ENCODE data around the gene KBTBD4. TPM values are rescaled to one million over a fixed set of nuclear protein-coding genes. Genes with fewer than 3 reads are reported as not detected.
"Not testable (repeated sequence)": the region's sequence is repeated elsewhere in the genome, so short reads cannot be mapped to it uniquely, and the experiment has no call there.

KBTBD4 gene
- total RNA-seq, 4 donors from 2014 or later, result 22.8 to 34.5 (median 30.7) TPM

DNA sequence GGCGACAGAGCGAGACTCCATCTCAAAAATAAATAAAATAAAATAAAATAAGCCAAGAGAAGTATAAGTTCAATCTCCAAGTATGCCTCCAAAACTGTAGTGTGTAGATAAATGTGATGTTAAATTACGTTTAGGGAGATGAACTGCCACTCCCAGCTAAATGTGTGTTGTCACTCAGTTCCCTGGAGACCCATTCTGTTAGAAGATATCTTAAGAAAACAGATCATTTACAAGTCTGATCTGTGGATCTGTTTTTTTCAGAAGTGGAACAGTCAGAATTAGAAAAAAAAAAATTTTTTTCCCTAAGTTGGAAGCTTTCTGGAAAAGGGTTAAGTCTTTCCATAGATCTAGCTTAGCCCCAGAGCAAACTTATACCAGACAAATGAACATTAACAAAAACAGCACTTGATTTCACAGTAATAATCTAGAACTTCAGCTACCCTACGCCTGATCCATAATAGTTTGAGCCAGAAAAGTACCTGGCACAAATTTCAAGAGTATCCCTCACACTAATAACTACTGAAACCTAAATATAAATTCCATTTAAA is 44.0 kb downstream of the KBTBD4 start:
- no peak overlapping the region for H3K27ac ChIP-seq
- WGBS, 2 donors, result 88 to 94% methylated on average over 4 of the region's 4 CpGs
- H3K4me1 ChIP-seq, result peaks cover 33 to 58% of the 10 kb centered on the region in 2 donors

DNA sequence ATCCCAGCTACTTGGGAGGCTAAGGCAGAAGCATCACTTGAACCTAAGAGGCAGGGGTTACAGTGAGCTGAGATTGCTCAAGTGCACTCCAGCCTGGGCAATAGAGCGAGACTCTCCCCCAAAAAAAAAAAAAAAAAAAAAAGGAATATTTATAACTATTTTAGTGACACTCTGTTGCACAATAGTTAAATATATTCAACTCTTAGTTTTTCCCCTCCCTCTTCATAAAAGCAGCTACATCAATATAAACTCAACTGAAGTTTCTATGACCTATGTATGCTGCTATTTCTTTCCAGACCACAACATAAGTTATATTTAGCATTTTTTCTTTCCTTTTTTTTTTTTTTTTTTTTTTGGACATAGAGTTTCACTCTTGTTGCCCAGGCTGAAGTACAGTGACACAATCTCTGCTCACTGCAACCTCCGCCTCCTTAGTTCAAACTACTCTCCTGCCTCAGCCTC is 45.0 kb downstream of the KBTBD4 start:
- no peaks in the 10 kb centered on the region for H3K9me3 ChIP-seq
- TF ChIP-seq, protein P1, sequence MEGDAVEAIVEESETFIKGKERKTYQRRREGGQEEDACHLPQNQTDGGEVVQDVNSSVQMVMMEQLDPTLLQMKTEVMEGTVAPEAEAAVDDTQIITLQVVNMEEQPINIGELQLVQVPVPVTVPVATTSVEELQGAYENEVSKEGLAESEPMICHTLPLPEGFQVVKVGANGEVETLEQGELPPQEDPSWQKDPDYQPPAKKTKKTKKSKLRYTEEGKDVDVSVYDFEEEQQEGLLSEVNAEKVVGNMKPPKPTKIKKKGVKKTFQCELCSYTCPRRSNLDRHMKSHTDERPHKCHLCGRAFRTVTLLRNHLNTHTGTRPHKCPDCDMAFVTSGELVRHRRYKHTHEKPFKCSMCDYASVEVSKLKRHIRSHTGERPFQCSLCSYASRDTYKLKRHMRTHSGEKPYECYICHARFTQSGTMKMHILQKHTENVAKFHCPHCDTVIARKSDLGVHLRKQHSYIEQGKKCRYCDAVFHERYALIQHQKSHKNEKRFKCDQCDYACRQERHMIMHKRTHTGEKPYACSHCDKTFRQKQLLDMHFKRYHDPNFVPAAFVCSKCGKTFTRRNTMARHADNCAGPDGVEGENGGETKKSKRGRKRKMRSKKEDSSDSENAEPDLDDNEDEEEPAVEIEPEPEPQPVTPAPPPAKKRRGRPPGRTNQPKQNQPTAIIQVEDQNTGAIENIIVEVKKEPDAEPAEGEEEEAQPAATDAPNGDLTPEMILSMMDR (IDR thresholded peaks at IDR 0.05), result no peak
- TF ChIP-seq POLR2A (IDR thresholded peaks at IDR 0.05), result no peak
- H3K36me3 ChIP-seq, result no peaks in the 10 kb centered on the region
- H3K4me1 ChIP-seq, result peaks cover 24 to 47% of the 10 kb centered on the region in 2 donors
- no peaks in the 10 kb centered on the region for H3K27me3 ChIP-seq
- no peak overlapping the region for H3K27ac ChIP-seq
- 64% methylated on average over 2 of the region's 2 CpGs for WGBS, 2 donors
- peak in 1 of 2 donors; percentile 19 for DNase-seq
- no peak overlapping the region for H3K4me3 ChIP-seq (replicated peaks in 1 of 3)
- intact Hi-C loops (cut with DNase I), result no loop called here

More for the DNA sequence above, 44.0 kb downstream of the KBTBD4 start:
- H3K9me3 ChIP-seq, result no peaks in the 10 kb centered on the region
- no peaks in the 10 kb centered on the region for H3K27me3 ChIP-seq
- TF ChIP-seq, protein P1 (IDR thresholded peaks at IDR 0.05), result no peak
- TF ChIP-seq POLR2A (IDR thresholded peaks at IDR 0.05), result no peak
- H3K36me3 ChIP-seq, result no peaks in the 10 kb centered on the region
- no peak for DNase-seq
- intact Hi-C loops (cut with DNase I), result no loop called here
- H3K4me3 ChIP-seq (replicated peaks in 1 of 3), result no peak overlapping the region

DNA sequence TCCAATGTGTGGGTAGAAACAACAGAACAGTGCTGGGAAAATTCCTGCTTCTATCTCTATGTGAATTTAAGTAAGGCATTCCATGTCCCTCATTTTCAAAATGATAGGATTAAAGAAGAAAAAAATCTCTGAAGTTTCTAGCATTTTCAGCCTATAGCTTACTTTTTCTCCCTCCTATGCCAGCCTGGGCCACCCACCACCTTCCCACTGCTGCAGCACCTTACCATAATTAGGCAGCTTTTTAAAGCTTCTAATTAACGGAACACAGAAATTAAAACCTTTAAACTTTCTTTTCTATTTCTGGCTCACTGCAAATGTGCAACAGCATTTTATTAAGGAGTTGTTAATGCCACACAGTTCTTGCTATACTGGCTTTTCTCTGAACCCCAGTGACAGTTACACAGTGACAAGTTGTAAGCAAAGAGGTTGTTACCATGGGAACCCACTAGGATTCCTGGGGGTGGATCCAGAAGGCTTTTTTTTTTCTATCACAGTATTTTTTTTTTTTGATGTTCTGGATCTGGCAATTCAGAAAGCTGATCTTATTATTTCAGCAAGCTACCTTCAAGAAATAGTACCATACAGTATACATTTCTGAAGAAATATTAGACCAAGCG is 46.1 kb downstream of the KBTBD4 start:
- H3K4me1 ChIP-seq, result peaks cover 21 to 38% of the 10 kb centered on the region in 2 donors
- 87 to 90% methylated on average over 2 of the region's 2 CpGs for WGBS, 2 donors
- no peak for DNase-seq
- intact Hi-C loops (cut with DNase I), result no loop called here
- peak overlapping the region in 1 of 3 donors; percentile 30 for H3K27ac ChIP-seq
- TF ChIP-seq, protein P1 (IDR thresholded peaks at IDR 0.05), result no peak
- TF ChIP-seq POLR2A (IDR thresholded peaks at IDR 0.05), result no peak
- no peaks in the 10 kb centered on the region for H3K27me3 ChIP-seq
- no peaks in the 10 kb centered on the region for H3K9me3 ChIP-seq
- no peak overlapping the region for H3K4me3 ChIP-seq (replicated peaks in 1 of 3)
- H3K36me3 ChIP-seq, result no peaks in the 10 kb centered on the region

DNA sequence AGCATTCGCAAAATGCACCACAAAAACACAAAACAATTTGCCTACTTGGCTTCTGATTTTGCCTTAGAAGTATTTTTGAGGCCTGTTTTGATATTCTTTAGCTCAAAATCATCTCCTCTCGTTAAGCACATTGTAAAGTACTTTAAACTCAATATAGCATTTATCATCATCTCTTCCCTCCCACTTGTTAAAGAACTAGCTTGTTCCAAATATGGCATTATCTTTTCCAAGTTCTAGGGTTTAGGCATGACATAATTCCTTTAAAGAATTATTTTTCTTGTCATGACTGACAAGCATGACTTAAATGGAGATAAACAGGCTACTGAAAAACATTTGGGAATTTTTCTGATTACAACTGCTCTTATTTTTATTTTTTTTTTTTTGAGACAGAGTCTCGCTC is 47.1 kb downstream of the KBTBD4 start:
- peaks cover 21 to 36% of the 10 kb centered on the region in 2 donors for H3K4me1 ChIP-seq
- H3K36me3 ChIP-seq, result no peaks in the 10 kb centered on the region
- DNase-seq, result no peak
- H3K4me3 ChIP-seq (replicated peaks in 1 of 3), result no peak overlapping the region
- no peaks in the 10 kb centered on the region for H3K27me3 ChIP-seq
- TF ChIP-seq, protein P1 (IDR thresholded peaks at IDR 0.05), result no peak
- TF ChIP-seq POLR2A (IDR thresholded peaks at IDR 0.05), result no peak
- H3K9me3 ChIP-seq, result no peaks in the 10 kb centered on the region
- 76 to 84% methylated on average over 3 of the region's 3 CpGs for WGBS, 2 donors
- H3K27ac ChIP-seq, result peak overlapping the region in 1 of 3 donors; percentile 30
- intact Hi-C loops (cut with DNase I), result no loop called here

DNA sequence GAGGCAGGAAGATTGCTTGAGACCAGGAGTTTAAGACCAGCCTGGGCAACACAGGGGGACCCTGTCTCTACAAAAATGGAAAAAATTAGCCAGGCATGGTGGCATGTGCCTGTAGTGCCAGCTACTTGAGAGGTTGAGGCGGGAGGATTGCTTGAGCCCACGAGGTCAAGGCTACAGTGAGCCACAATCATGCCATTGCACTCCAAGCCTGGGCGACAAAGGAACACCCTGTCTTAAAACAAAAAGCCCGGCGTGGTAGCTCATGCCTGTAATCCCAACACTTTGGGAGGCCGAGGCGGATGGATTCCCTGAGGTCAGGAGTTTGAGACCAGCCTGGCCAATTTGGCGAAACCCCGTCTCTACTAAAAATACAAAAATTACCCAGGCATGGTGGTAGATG is 48.0 kb downstream of the KBTBD4 start:
- H3K27ac ChIP-seq; DNase-seq; H3K36me3 ChIP-seq; H3K9me3 ChIP-seq; H3K4me3 ChIP-seq (replicated peaks in 1 of 3); H3K27me3 ChIP-seq; intact Hi-C loops (cut with DNase I): not testable (repeated sequence)
- H3K4me1 ChIP-seq, result peaks cover 23 to 41% of the 10 kb centered on the region in 2 donors
- 88 to 92% methylated on average over 9 of the region's 9 CpGs for WGBS, 2 donors
